A549 treated with AZD2906 at 1 μM for 4 hours (cell line): ENCODE measurements around the gene FAM210B. TPM values are rescaled to one million over a fixed set of nuclear protein-coding genes. Genes with fewer than 3 reads are reported as not detected.

ENCODE experiments used
- total RNA-seq: library from RNA; stranded (reverse); fragments of 200-300 nt; extraction: Qiagen RNA extraction; gene quantifications from 5 replicates; pipeline ENCODE4 v1.2.3, GENCODE V29; 2022

The FAM210B gene
- 10.3 to 11.6 TPM (median 11.1 TPM) in 5 replicates for total RNA-seq

DNA sequence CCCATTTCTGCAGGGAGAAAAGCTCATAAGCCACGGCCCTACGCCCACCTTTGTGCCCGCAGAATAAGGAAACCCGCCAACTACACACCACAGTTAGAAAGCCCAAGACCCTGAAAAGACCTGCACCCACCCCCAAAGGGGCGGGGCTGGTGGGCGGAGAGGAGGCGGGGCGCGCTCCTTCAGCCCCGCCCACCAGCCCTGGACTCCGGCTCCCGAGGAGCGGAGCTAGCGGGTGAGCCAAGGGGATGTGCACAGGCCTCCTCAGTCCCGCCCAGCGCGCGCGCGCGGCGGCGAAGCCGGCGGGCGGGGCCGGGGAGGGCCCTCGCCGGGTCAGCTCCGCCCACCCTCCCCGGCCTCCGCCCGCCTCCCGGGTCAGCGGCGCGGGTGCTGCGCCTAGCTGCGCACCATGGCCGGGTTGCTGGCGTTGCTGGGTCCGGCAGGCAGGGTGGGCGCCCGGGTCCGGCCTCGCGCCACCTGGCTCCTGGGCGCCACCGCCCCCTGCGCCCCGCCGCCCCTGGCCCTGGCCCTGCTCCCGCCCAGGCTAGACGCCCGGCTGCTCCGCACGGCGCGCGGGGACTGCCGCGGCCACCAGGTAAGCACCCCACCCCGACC is at the start of gene FAM210B:
Gene FAM210B, plus strand, starts transcription at position 375 of the 612 bp plus-strand sequence. Its CDS starts 32 bp downstream, at position 407.

GRCh38 chr20:56392132-56392880 is 33.5 kb downstream of the FAM210B start, which contains the start of the genes AURKA and CSTF1:
Gene AURKA, minus strand, starts transcription at chr20:56392215. Its CDS starts 4,018 bp downstream, at chr20:56388197.
Gene CSTF1, plus strand, starts transcription at chr20:56392645. Its CDS starts 2,908 bp downstream, at chr20:56395553.

DNA sequence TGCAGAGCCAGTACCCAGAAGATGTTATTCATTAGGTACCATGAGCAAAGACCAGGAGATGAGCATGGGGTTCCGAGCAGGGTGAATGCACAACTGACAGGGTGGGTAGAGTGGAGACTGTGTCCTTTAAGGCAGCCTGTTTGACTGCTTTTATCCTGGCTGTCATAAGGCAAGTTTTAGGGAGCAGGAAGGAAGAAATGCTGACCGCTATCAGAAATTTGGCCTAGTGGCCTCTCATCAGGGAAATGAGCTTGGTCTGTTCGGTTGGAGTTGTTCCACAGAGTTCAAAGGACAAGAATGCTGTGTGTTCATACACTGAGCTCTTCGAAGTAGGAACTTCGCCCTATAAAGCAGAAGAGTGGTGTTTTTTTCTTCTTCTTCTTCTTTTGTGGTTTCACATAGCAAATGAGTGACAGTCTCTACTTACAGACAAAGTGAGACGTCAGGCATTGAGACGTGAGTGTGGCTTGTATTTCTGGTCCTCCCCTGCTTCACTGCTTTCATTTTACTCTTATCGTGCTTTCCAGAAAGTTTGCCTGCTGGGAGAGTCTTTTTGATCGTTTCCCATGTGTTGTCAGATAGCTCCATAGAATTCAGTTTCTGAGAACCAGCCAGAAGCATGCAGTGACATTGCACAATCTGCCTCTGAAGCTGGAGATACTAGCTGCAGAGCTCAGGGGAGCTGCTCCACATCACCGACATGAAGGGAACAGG is 53.1 kb downstream of the FAM210B start, which contains the start of gene CASS4:
Gene CASS4, plus strand, starts transcription at position 502 of the 714 bp plus-strand sequence. Its CDS starts 199 bp downstream, at position 701.

Other genes starting within 250 kb of the FAM210B start
- gene MC3R, start 110.2 kb upstream of the FAM210B start, total RNA-seq, result not detected in 5 replicates
- 88.3 to 94.7 TPM (median 93.4 TPM) in 5 replicates for gene AURKA, start 33.2 kb downstream of the FAM210B start, total RNA-seq
- gene CSTF1, start 33.7 kb downstream of the FAM210B start, total RNA-seq, result 33.9 to 39.5 TPM (median 36.6 TPM) in 5 replicates
- 0.03 to 0.09 TPM (median 0.03 TPM) in 3 of 5 replicates, not detected in the others for gene CASS4, start 53.3 kb downstream of the FAM210B start, total RNA-seq
- 76.8 to 93.8 TPM (median 89.5 TPM) in 5 replicates for gene RTF2, start 109.7 kb downstream of the FAM210B start, total RNA-seq
- gene FAM209A, start 165.8 kb downstream of the FAM210B start, total RNA-seq, result 0.17 to 0.39 TPM (median 0.25 TPM) in 5 replicates
- gene FAM209B, start 174.3 kb downstream of the FAM210B start, total RNA-seq, result 0.20 to 0.40 TPM (median 0.33 TPM) in 5 replicates